ENCODE results near the gene CDH20.

Gene CDH20

GRCh38 chr18:61428266-61428665, 95.0 kb downstream of the CDH20 start:
- H3K4me3 ChIP-seq (ENCODE audit: control insufficient read depth, low read depth, low read length) = no peak overlapping the region
- TF ChIP-seq CTCF (conservative IDR thresholded peaks at IDR 0.05; ENCODE audit: control insufficient read depth, insufficient read depth, low read depth, low read length) = no peak
- no peak for DNase-seq (ENCODE audit: low read depth)

DNA sequence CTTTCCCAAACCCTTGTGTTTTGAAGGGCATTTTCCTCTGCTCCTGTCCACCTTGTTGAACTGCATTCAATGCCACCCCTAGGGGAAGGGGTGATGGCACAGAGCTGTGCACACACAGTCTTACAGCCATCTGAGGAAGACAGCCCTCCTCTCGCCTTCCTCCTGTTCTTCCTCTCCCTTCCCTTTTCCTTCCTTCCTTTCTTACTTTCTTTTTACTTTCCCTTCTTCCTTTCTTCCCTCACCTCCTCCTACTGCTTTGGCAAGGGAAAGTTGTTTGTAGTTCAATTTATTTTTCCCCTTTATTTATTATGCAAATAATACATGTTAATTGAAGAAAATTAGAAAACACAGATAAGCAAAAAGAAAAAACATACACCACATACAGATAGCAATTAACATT, 99.4 kb downstream of the CDH20 start:
- DNase-seq (ENCODE audit: low read depth) = no peak
- TF ChIP-seq CTCF (conservative IDR thresholded peaks at IDR 0.05; ENCODE audit: control insufficient read depth, insufficient read depth, low read depth, low read length) = no peak
- no peak overlapping the region for H3K4me3 ChIP-seq (ENCODE audit: control insufficient read depth, low read depth, low read length)

GRCh38 chr18:61435064-61435652, 101.9 kb downstream of the CDH20 start:
- no peak overlapping the region for H3K4me3 ChIP-seq (ENCODE audit: control insufficient read depth, low read depth, low read length)
- DNase-seq (ENCODE audit: low read depth) = peak; percentile 19
- peak; percentile 63 for TF ChIP-seq CTCF (conservative IDR thresholded peaks at IDR 0.05; ENCODE audit: control insufficient read depth, insufficient read depth, low read depth, low read length)

DNA sequence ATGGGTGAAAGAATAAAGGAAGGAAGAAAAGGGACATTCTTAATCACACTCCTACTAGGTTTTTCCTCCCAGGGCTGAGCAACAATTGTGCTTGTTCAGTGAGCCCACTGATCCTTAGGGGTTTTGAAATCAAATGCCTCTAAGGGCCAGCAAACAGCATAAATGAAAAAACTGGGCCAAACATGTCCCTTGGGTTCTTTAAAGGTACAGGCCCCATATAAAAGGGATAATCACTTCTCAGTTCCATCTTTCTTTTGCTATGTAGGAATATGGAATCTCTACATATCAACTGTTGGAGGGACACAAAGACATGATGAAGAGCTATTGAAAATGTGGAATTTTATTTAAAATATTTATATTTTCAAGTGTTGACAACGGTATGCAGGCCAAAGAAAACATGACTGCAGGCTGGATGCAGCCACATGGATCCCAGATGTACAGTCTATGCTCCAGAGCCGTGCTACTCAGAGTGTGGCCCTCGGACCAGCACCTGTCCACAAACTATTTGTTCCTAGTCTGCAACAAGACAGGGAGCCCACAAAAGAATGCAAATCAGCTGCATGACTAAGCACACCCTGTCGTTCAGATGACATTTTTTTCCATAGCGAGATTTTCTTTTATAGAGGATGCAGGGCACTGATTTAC, 110.0 kb downstream of the CDH20 start:
- no peak overlapping the region for H3K4me3 ChIP-seq (ENCODE audit: control insufficient read depth, low read depth, low read length)
- TF ChIP-seq CTCF (conservative IDR thresholded peaks at IDR 0.05; ENCODE audit: control insufficient read depth, insufficient read depth, low read depth, low read length) = no peak
- peak; percentile 44 for DNase-seq (ENCODE audit: low read depth)

DNA sequence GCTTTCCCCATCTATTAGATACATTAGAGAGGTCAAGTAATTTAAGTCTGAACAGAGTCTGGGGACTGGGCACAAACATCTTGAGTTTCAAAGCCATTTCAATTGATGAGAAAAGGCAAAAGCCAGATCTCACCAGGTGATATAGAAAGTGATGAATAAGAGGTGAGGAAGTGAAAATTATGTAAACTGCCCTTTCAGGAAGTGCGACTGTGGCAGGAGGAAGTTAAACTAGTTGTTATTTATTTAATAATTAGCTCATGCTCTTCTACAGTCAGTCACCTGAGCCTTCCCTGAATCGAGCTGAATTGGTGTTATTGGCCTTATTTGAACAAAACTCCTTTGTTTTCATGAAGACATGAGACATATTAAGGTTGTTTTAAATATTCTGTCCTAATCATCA, 115.1 kb downstream of the CDH20 start:
- no peak for TF ChIP-seq CTCF (conservative IDR thresholded peaks at IDR 0.05; ENCODE audit: control insufficient read depth, insufficient read depth, low read depth, low read length)
- no peak overlapping the region for H3K4me3 ChIP-seq (ENCODE audit: control insufficient read depth, low read depth, low read length)
- DNase-seq (ENCODE audit: low read depth) = no peak

GRCh38 chr18:61459896-61460648, 126.8 kb downstream of the CDH20 start:
- H3K4me3 ChIP-seq (ENCODE audit: control insufficient read depth, low read depth, low read length) = no peak overlapping the region
- DNase-seq (ENCODE audit: low read depth) = peak; percentile 8

More at GRCh38 chr18:61459896-61460648, 126.8 kb downstream of the CDH20 start:
- no peak for TF ChIP-seq CTCF (conservative IDR thresholded peaks at IDR 0.05; ENCODE audit: control insufficient read depth, insufficient read depth, low read depth, low read length)

All from fibroblast of mammary gland (primary cell).